ENCODE results near the gene GPR17.

GRCh38 chr2:127650785-127651380, 4.9 kb downstream of the GPR17 start:
- no peak for TF ChIP-seq POLR2A (IDR thresholded peaks at IDR 0.05; ENCODE audit: low read length)
- no peak for TF ChIP-seq GATA1 (IDR thresholded peaks at IDR 0.05; ENCODE audit: low read depth, low read length)

Data from erythroblast (primary cell).